RKO (cell line): ENCODE measurements around the gene ATP7B.

Experiments used
- DNase-seq: peaks from one replicate; pipeline ENCODE4 v3.0.0-alpha.2; 2016; ENCODE audit warnings: low spot score

ATP7B gene

GRCh38 chr13:51978796-51979556 is 32.3 kb downstream of the ATP7B start:
- no peak for DNase-seq

- DNase-seq, result peak; percentile 41
Measured at GRCh38 chr13:51977625-51978024, 33.6 kb downstream of the ATP7B start.

- DNase-seq, result no peak
Measured at GRCh38 chr13:51976890-51977289, 34.4 kb downstream of the ATP7B start.

- DNase-seq, result peak; percentile 28
Measured at GRCh38 chr13:51976423-51976822, 34.8 kb downstream of the ATP7B start.

GRCh38 chr13:51974482-51974881 is 36.8 kb downstream of the ATP7B start:
- DNase-seq, result no peak

GRCh38 chr13:51971520-51972426 is 39.5 kb downstream of the ATP7B start:
- no peak for DNase-seq

- DNase-seq, result no peak
Measured at GRCh38 chr13:51970349-51970748, 40.9 kb downstream of the ATP7B start.

- no peak for DNase-seq
Measured at GRCh38 chr13:51967482-51968446, 43.5 kb downstream of the ATP7B start.

- DNase-seq, result no peak
Measured at GRCh38 chr13:51966186-51966585, 45.1 kb downstream of the ATP7B start.

- no peak for DNase-seq
Measured at GRCh38 chr13:51961493-51962403, 49.5 kb downstream of the ATP7B start.

GRCh38 chr13:51960766-51961165 is 50.5 kb downstream of the ATP7B start:
- no peak for DNase-seq

- no peak for DNase-seq
Measured at GRCh38 chr13:51959773-51960172, 51.5 kb downstream of the ATP7B start.

- no peak for DNase-seq
Measured at GRCh38 chr13:51958217-51958547, 53.1 kb downstream of the ATP7B start.

- DNase-seq, result no peak
Measured at GRCh38 chr13:51957377-51958216, 53.7 kb downstream of the ATP7B start.

GRCh38 chr13:51956717-51957116 is 54.5 kb downstream of the ATP7B start:
- DNase-seq, result no peak

- no peak for DNase-seq
Measured at GRCh38 chr13:51955816-51956603, 55.2 kb downstream of the ATP7B start.

- DNase-seq, result no peak
Measured at GRCh38 chr13:51955281-51955771, 55.9 kb downstream of the ATP7B start.

- DNase-seq, result no peak
Measured at GRCh38 chr13:51953347-51954195, 57.7 kb downstream of the ATP7B start.
